ENCODE results near the gene SEC22C. TPM values are rescaled to one million over a fixed set of nuclear protein-coding genes. Genes with fewer than 3 reads are reported as not detected.

Gene SEC22C
- total RNA-seq, 1 donor from 2014 or later = 56.2 TPM

- Mint-ChIP-seq H3K9me3 (ENCODE audit: unreplicated experiment) (peaks cover 4% of the 10 kb centered on the region), H3K27ac (ENCODE audit: unreplicated experiment) (peak overlapping the region; percentile 54), H3K36me3 (ENCODE audit: unreplicated experiment) (peaks cover 25% of the 10 kb centered on the region), H3K4me1 (ENCODE audit: unreplicated experiment) (peaks cover 45% of the 10 kb centered on the region), H3K27me3 (ENCODE audit: unreplicated experiment) (no peaks in the 10 kb centered on the region), H3K4me3 (ENCODE audit: unreplicated experiment) (no peak overlapping the region)
- no peak for DNase-seq (ENCODE audit: extremely low spot score, unreplicated experiment)
- TF ChIP-seq, protein P1, sequence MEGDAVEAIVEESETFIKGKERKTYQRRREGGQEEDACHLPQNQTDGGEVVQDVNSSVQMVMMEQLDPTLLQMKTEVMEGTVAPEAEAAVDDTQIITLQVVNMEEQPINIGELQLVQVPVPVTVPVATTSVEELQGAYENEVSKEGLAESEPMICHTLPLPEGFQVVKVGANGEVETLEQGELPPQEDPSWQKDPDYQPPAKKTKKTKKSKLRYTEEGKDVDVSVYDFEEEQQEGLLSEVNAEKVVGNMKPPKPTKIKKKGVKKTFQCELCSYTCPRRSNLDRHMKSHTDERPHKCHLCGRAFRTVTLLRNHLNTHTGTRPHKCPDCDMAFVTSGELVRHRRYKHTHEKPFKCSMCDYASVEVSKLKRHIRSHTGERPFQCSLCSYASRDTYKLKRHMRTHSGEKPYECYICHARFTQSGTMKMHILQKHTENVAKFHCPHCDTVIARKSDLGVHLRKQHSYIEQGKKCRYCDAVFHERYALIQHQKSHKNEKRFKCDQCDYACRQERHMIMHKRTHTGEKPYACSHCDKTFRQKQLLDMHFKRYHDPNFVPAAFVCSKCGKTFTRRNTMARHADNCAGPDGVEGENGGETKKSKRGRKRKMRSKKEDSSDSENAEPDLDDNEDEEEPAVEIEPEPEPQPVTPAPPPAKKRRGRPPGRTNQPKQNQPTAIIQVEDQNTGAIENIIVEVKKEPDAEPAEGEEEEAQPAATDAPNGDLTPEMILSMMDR (IDR thresholded peaks at IDR 0.05) = no peak
These were observed 26.8 kb upstream of the SEC22C start for GRCh38 chr3:42608581-42608980.

DNA sequence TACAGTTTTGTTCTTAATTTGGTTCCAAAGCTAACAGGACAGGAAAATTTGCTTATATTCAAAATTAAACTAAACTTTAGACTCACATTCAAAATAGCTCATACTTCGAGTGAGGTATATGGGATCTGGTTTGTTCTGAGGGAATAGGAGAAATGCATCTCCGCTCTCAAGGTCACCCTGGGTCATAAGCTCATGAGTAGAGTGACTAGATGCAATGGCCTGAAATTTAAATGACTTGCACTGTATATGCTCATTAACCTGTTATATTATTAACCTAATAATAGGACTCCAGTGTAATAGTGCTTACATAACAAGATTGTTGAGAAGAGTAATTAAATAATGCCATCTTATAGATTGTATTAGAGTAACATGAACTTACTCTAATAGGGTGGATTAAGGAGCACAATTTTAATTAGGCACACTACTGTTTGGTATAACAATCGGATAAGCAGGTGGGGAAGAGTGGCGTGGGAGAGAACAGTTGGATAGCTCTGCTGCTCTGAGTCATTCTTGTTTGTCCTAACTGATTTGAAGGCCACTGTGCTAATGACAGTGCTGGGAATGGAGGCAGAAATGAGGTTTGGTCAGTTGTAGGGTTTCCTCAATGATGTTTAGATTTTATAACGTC lies 23.9 kb upstream of the SEC22C start:
- no peak overlapping the region for H3K27ac Mint-ChIP-seq (ENCODE audit: unreplicated experiment)
- TF ChIP-seq, protein P1 (IDR thresholded peaks at IDR 0.05) = no peak
- peaks cover 4% of the 10 kb centered on the region for H3K9me3 Mint-ChIP-seq (ENCODE audit: unreplicated experiment)
- no peak overlapping the region for H3K4me3 Mint-ChIP-seq (ENCODE audit: unreplicated experiment)
- peaks cover 24% of the 10 kb centered on the region for H3K36me3 Mint-ChIP-seq (ENCODE audit: unreplicated experiment)
- H3K4me1 Mint-ChIP-seq (ENCODE audit: unreplicated experiment) = peaks cover 43% of the 10 kb centered on the region
- no peak for DNase-seq (ENCODE audit: extremely low spot score, unreplicated experiment)
- H3K27me3 Mint-ChIP-seq (ENCODE audit: unreplicated experiment) = no peaks in the 10 kb centered on the region

DNA sequence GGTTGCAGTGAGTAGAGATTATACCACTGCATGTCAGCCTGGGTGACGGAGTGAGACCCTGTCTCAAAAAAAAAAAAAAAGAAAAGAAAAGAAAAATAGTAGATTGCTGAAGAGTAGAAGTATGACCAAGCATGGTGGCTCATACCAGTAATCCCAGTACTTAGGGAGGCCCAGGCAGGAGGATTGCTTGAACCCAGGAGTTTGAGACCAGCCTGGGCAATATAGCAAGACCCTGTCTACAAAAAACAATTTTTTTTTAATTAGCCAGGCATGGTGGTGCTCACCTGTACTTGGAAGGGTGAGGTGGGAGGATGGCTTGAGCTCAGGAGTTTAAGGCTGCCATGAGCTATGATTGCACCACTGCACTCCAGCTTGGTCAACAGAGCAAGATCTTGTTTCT lies 21.2 kb upstream of the SEC22C start:
- Mint-ChIP-seq H3K4me3 (ENCODE audit: unreplicated experiment) (no peak overlapping the region), H3K27me3 (ENCODE audit: unreplicated experiment) (no peaks in the 10 kb centered on the region), H3K4me1 (ENCODE audit: unreplicated experiment) (peaks cover 35% of the 10 kb centered on the region)

GRCh38 chr3:42601896-42602581 lies 20.3 kb upstream of the SEC22C start:
- Mint-ChIP-seq H3K36me3 (ENCODE audit: unreplicated experiment) (peaks cover 18% of the 10 kb centered on the region), H3K4me3 (ENCODE audit: unreplicated experiment) (peak overlapping the region; percentile 94), H3K27me3 (ENCODE audit: unreplicated experiment) (no peaks in the 10 kb centered on the region), H3K27ac (ENCODE audit: unreplicated experiment) (peak overlapping the region; percentile 99), H3K9me3 (ENCODE audit: unreplicated experiment) (peaks cover 4% of the 10 kb centered on the region), H3K4me1 (ENCODE audit: unreplicated experiment) (peaks cover 32% of the 10 kb centered on the region)
- DNase-seq (ENCODE audit: extremely low spot score, unreplicated experiment) = no peak
- TF ChIP-seq, protein P1 (IDR thresholded peaks at IDR 0.05) = peak; percentile 37

More for the DNA sequence above, 21.2 kb upstream of the SEC22C start:
- Mint-ChIP-seq H3K36me3 (ENCODE audit: unreplicated experiment) (peaks cover 21% of the 10 kb centered on the region), H3K9me3 (ENCODE audit: unreplicated experiment) (peaks cover 4% of the 10 kb centered on the region), H3K27ac (ENCODE audit: unreplicated experiment) (no peak overlapping the region)
- DNase-seq (ENCODE audit: extremely low spot score, unreplicated experiment) = no peak
- TF ChIP-seq, protein P1 (IDR thresholded peaks at IDR 0.05) = no peak

GRCh38 chr3:42600958-42601675 lies 19.4 kb upstream of the SEC22C start:
- DNase-seq (ENCODE audit: extremely low spot score, unreplicated experiment) = peak; percentile 86
- Mint-ChIP-seq H3K4me1 (ENCODE audit: unreplicated experiment) (peaks cover 29% of the 10 kb centered on the region), H3K36me3 (ENCODE audit: unreplicated experiment) (peaks cover 16% of the 10 kb centered on the region), H3K27me3 (ENCODE audit: unreplicated experiment) (no peaks in the 10 kb centered on the region), H3K27ac (ENCODE audit: unreplicated experiment) (peak overlapping the region; percentile 99), H3K4me3 (ENCODE audit: unreplicated experiment) (peak overlapping the region; percentile 94), H3K9me3 (ENCODE audit: unreplicated experiment) (peaks cover 4% of the 10 kb centered on the region)
- TF ChIP-seq, protein P1 (IDR thresholded peaks at IDR 0.05) = peak; percentile 13
